Measurements from ENCODE around the gene NOP14.

The NOP14 gene

GRCh38 chr4:2888886-2889285 is 74.3 kb downstream of the NOP14 start:
- no peak for DNase-seq (ENCODE audit: low spot score)
- TF ChIP-seq CTCF (IDR thresholded peaks at IDR 0.05) = no peak
- Histone ChIP-seq H3K27ac (no peak overlapping the region), H3K4me3 (no peak overlapping the region)

Measured in coronary artery (tissue), 2 donors.